GM21423 (cell line): ENCODE data around the gene RNPS1.
"Not testable (repeated sequence)": the region's sequence is repeated elsewhere in the genome, so short reads cannot be mapped to it uniquely, and the experiment has no call there.

Experiments
- ATAC-seq: cut with Tn5 transposase; IDR thresholded peaks from one replicate; pipeline ENCODE4 v1.9.1; 2021; ENCODE audit warnings: mild to moderate bottlenecking, moderate library complexity; ENCODE audit not compliant: unreplicated experiment

Gene RNPS1

DNA sequence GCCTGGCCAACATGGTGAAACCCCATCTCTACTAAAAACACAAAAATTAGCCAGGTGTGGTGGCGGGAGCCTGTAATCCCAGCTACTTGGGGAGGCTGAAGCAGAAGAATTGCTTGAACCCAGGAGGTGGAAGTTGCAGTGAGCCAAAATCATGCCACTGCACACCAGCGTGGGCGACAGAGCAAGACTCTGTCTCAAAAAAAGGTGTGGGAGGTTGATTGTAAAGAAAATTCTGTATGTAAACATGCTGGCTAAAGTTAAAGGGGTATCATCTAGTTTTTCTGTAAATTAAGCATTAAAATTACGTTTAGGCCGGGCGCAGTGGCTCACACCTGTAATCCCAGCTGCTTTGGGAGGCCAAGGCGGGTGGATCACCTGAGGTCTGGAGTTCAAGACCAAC lies 9.4 kb downstream of the RNPS1 start:
- ATAC-seq = not testable (repeated sequence)

DNA sequence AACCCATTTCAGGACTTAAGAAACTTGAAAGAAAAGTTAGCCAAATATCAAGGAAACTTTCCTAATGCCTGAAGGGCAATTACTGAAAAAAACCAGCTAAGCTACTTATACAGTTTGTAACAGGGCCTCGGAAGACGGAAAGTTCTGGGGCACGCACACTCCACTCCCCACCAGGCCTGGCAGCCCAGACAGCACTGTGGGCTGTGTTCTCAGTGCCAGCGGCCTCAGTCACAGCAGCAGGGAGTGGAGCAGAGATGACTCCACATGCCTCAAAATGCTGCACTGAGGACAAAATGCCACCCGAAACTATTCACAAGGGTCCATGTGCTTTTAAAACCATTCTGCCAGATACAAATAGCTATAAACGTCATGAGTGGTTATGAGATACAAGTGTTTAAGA lies 10.2 kb downstream of the RNPS1 start:
- ATAC-seq = no peak

DNA sequence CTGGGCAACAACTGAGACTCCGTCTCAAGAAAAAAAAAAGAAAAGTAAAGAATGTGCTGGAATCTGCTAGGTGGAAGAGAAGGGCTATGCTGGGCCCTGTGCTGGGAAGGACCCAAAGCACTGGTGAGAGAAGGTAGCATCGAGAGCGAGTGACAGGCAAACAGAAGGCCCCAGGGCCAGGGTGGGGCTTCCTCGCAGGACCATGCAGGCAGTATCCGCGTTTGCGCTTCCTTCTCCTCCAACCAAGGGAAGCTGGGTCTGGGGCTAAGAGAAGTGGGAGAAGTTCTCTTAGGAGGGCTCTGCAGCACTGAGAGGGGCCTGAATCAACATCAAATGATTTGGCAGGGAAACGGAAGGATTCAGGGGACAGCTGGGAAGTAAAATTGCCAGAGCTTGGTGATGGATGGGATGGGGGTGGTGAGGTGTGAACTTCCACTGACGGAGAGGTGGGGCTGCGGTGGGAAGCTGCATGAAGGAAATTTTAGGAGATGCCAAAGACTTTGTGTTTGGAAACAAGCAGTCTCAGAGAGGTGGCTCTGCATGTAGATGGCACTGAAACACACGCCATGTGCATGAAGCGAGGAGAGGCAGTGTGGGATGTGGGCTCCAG lies 11.3 kb downstream of the RNPS1 start:
- no peak for ATAC-seq

DNA sequence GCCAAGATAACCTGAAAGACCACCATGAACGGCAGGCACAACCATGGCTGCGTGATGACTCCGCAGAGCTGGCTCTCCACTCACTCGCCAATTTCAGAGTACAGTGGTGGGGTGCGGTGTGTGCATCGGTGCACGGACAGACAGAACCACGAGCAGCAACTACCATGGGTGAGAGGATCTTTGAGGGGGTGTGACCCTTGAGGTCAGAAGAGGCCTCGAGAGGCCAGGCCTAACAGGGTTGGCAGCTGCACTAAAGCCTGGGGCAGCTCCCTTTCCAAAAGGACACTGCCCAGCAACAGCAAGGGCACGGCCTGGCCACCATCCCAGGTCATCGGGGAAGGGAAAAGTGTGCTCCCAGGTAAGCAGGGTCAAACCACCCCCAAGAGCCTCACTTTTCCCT lies 14.6 kb downstream of the RNPS1 start:
- ATAC-seq = no peak

DNA sequence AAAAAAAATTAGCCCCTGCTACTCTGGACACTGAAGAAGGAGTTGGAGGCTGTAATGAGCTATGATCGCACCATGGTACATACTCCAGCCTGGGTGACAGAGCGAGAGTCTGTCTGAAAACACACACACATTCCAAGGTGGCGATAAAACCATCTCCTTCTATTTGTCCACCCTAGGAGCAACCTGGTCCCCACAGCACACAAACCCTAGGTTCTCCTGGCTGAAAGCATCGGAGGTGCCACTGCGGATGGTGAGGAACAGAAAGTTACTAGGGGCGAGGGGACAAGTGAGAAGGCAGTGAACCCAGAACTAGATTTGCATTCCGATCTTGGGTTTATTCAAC lies 15.1 kb downstream of the RNPS1 start:
- no peak for ATAC-seq

DNA sequence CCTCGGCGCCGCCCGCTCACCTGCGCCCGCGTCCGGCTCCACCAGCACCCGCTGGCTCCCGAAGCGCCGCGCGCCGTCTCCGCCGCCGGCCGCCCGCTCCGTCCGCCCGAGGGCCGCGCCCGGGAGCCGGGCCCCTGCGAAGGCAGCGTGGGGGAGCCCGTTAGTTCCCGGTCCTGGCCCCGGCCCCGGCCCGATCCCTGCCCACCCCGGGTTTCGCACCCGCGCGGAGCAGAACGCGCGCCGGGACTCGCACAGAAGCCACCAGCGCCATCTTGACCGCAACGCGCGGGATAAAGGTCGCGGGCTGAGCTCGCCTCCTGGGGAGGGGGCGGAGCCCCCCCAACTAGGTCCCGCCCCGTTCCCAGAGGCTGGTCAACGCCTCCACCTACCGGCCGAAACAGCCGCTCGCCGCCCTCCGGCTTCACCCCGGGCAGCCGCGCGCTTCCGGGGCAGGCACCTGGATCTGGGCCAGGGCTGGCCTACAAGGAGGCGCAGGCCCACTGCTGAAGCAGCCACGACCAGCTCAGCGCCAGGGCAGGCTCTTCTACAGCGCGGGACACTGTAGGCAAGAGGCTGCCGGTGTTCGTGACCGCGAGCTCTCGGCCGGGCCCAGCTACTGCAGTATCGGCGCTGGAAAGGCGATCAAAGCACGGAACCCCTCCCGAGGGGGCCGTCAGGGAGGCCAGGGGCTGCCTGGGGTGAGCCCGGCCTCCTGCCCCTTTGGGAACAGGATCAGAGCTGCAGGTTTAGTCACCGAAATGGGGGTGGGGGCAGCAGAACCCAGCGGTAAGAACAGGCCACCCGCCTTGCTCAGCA lies 16.4 kb downstream of the RNPS1 start, which contains the start of gene ECI1:
ECI1 (minus strand) TSS at position 292 of the 816 bp plus-strand sequence; CDS start at position 271, 21 bp downstream.
- peak; percentile 87 for ATAC-seq

GRCh38 chr16:2250652-2251295 lies 17.2 kb downstream of the RNPS1 start:
- ATAC-seq = no peak

- no peak for ATAC-seq
Observed at GRCh38 chr16:2246301-2246885, 21.5 kb downstream of the RNPS1 start.

DNA sequence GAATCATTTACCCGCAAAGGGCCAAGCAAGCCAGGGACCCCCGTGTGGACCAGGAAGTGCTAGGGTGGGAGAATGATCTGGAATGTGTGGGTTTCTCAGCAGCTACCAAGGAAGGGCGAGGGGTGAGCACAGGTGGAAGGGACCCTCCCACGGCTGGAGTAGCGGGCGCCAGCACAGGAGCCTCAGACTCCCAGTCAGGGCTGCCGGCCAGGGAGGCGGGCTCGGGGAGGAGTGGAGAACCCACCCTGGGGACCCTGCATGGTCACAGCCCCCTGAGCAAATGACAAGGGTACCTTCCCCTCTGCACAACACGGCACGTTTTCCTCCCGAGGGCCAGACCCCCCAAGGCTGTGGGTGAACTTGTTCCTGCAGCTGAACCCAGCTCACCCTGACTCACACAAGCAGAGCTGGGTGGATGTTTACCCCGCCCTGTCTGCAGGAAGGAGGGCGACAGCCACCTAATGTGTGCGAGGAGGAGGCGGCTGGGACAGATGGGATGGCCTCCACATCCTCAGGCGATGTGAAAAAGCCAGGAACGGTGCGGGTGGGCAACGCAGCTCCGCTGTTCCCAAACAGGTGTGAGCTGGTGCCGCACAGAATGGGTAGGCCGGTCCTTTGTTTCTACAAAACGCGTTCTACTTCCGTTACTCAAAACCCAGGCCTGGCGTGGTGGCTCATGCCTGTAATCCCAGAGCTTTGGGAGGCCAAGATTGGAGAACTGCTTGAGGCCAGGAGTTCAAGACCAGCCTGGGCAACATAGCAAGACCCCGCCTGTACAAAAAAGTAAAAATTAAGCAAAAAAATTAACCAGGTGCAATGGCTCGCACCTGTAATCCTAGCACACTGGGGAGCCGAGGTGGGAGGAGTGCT lies 22.8 kb downstream of the RNPS1 start:
- ATAC-seq = no peak

DNA sequence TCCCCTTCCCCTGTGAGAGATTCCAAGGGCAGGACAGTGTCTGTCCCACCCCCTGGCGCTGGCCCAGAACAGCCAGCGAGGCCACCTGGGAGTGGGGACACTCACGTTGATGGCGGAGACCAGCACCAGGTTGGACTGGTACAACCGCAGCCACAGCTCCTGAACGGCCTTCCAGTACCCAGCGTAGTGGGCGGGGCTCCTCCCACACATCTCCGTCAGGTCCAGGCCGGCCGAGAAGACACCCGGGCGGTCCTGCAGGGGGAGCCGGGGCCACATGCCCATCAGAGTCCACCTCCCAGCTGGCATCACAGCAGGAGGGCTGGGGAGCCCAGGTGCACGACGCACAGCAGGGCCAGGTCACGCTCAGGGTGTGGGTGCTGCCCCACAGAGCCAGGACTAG lies 23.6 kb downstream of the RNPS1 start:
- no peak for ATAC-seq

DNA sequence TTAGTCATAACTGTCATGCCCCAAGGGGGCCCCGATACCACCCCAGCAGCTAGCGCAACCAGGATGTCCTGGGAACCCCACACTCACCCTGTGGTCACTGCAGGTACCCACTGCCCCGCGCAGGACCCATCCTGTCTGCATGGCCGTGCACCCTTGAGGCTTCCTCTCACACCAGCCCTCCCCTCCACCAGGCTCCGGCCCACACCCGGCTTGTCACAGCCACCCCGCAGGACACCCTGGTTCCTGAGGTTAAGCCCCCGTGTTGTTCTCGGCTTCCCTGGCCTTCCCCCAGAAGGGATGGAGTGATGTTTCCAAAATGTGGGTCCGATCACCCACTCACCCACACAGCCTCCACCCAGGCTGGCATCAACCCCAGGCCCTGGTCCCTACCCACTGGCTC lies 24.1 kb downstream of the RNPS1 start:
- ATAC-seq = no peak

DNA sequence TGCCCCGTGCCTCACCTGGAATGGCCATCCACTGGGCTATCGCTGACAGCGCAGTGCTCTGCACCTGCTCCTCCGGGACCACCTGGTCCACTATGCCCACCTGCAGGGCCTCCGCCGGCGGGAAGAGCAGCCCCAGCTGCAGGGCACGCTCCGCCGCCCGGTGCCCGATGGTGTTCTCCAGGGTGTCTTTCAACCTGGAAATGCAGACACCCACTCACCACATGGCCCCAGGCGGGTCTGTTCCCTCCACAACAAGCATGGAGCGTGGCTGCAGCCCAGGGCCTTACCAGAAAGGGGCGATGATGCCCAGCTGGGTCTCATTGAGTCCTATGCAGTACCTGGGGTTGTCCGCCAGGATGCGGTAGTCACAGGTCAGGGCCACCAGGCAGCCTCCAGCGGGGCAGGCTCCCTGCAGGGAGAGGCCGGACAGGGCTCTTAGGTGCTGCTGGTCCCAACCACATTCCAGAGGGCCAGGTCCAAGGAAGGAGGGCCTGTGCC lies 24.8 kb downstream of the RNPS1 start:
- ATAC-seq = no peak

DNA sequence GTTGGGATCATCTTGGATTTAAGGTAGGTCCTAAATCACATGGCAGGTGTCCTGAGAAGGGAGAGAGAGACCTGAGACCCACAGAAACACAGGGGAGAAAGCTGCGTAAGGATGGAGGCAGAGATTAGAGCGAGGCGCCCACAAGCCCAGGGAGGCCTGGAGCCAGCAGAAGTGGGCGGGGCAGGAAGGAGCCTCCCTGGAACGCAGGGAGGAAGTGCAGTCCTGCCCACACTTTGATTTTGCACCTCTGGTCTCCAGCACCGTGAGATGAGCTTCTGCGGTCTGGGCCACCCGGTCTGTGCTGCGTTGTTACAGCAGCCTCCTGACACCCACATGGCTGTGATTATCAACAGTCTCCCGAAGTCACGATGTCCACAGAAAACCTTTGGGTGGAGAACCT lies 25.3 kb downstream of the RNPS1 start:
- ATAC-seq = no peak

DNA sequence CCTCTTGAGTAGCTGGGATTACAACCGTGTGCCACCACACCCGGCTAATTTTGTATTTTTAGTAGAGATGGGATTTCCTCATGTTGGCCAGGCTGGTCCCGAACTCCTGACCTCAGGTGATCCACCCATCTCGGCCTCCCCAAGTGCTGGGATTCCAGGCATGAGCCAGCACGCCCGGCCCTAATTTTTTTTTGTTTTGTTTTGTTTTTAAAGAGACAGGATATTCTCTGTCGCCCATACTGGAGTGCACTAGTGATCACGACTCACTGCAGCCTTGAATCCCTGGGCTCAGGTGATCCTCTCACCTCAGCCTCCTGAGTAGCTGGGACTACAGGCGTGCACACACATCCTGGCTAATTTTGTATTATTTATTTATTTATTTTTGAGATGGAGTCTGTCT lies 27.6 kb downstream of the RNPS1 start:
- not testable (repeated sequence) for ATAC-seq

DNA sequence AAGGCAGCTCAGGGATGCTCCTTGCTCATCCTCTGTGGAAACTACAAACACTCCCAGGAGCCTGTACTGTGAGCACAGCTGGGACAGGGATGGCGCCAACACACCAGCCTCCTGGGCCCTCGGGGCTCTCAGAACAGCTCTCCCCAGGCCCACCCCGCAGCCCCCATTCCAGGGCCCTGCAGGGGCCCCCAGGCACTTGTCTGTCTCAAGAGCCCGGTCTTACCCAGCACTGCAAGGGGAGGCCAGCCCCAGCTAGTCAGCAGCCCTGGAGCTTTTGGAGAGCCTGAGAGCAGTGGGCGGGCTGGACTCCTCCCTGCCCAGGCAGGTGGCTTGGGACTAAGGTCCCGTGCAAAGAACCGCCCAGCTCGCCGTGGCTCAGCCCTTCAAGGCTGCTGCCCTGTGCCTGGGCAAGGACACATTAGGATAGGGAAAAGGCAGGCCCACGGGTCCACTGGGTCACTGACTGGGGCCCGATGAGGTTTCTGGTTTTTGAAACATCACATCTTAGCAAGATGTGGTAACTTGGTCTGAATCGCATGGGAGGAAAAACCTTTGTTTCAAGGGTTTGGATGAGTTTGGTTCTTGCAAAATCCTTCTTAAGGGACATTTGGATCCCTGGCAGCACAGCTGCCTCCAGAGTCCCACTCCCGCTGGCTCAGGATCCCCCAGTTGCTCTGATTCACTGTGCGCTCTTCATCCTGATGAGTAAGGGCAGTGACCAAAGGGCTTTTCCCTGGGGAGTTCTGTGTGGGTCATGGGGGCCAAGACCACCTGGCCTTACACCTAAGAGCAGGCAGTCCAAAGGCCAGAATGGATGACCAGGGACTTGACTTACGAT lies 28.9 kb downstream of the RNPS1 start:
- no peak for ATAC-seq

- no peak for ATAC-seq
Observed at GRCh38 chr16:2238150-2238837, 29.6 kb downstream of the RNPS1 start.

- no peak for ATAC-seq
Observed at GRCh38 chr16:2237493-2238149, 30.3 kb downstream of the RNPS1 start.

GRCh38 chr16:2237102-2237482 lies 30.8 kb downstream of the RNPS1 start:
- no peak for ATAC-seq
